ENCODE results near the gene CARD8.
"Not testable (repeated sequence)": the region's sequence is repeated elsewhere in the genome, so short reads cannot be mapped to it uniquely, and the experiment has no call there.

Gene CARD8

DNA sequence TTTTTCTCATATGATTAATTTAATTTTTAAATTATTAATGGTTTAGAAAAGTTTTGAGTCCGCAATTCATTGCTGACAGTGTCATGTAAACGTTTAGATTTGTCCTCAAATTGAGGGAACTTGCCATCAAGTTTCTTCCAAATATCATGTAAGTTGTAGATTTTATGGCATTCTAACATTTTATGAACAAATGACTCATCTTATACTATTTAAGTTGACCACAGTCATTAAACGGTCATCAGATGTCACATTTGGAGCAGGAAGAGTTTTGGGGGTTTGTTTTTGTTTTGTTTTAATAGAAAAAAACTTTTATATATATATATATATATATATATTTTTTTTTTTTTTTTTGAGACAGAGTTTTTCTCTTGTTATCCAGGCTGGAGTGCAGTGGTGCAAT lies 18.5 kb upstream of the CARD8 start:
- no peak for TF ChIP-seq Cebpa-rat (IDR thresholded peaks at IDR 0.05)
- H3K9ac ChIP-seq, result no peak overlapping the region
- H3K27me3 ChIP-seq, result no peaks in the 10 kb centered on the region
- no peak overlapping the region; a peak in 2 of 20 replicates for H3K4me3 ChIP-seq
- peaks cover 0 to 40% (median 24%) of the 10 kb centered on the region in 11 experiments; a peak in 16 of 22 replicates for H3K36me3 ChIP-seq
- H3K9me3 ChIP-seq (replicated peaks in 1 of 11), result no peaks in the 10 kb centered on the region
- peaks cover 20 to 53% (median 36%) of the 10 kb centered on the region in 10 experiments for H3K4me1 ChIP-seq
- peak overlapping the region in 2 of 11 experiments; percentile 79 to 88; a peak in 4 of 22 replicates for H3K4me2 ChIP-seq
- H3K27ac ChIP-seq, result no peak overlapping the region
- H4K20me1 ChIP-seq, result no peaks in the 10 kb centered on the region

DNA sequence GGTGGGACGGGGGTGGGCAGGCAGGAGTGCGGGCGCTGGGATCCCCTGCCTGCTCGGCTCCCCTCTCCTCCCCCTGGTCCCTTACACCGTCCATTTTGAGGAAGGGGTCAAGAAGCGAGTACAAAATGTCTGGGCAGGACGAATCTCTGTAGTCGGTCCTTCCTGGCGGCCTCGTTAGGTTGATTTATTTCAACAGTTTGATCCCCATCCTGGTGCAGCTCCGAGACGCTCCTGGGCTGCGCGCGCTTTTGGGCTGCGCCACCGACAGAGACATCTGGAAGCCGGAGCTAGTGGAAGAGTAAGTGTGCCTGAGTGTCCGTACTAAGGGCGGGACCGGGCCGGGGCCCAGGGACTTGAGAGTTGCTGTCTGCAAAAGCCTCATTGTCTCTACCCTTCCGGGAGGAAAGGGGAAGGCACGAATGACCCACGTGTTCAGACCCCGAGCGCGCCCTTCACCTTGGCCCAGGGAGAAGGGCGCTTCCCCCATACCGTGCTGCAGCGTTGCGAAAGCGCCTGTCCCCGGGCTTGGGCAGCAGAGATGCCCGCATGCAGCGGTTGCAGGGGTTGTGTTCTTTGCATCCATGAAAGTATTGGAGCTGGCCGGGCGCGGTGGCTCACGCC lies 15.9 kb upstream of the CARD8 start:
- Histone ChIP-seq H3K27me3 (no peaks in the 10 kb centered on the region), H3K4me2 (peak overlapping the region; percentile 78 to 94 (median 88)), H3K9ac (peak overlapping the region; percentile 56 to 94 (median 87); a peak in 21 of 22 replicates), H3K9me3 (replicated peaks in 1 of 11) (no peaks in the 10 kb centered on the region), H4K20me1 (no peaks in the 10 kb centered on the region), H3K27ac (peak overlapping the region in 10 of 11 experiments; percentile 31 to 96 (median 91); a peak in 19 of 22 replicates), H3K4me1 (peaks cover 21 to 50% (median 44%) of the 10 kb centered on the region in 10 experiments), H3K4me3 (peak overlapping the region; percentile 62 to 76 (median 68)), H3K36me3 (peaks cover 0 to 16% (median 7%) of the 10 kb centered on the region in 11 experiments; a peak in 13 of 22 replicates)
- peak in 5 of 11 experiments; percentile 13 to 58 (median 44); a peak in 5 of 22 replicates for TF ChIP-seq Cebpa-rat (IDR thresholded peaks at IDR 0.05)

GRCh38 chr19:48269617-48270026 lies 13.9 kb upstream of the CARD8 start:
- not testable (repeated sequence) for H3K27me3 ChIP-seq; H3K9me3 ChIP-seq (replicated peaks in 1 of 11); H4K20me1 ChIP-seq; H3K36me3 ChIP-seq
- Histone ChIP-seq H3K4me3 (peak overlapping the region in 7 of 10 experiments; percentile 29 to 71 (median 44); a peak in 10 of 20 replicates), H3K27ac (peak overlapping the region in 9 of 11 experiments; percentile 44 to 96 (median 91); a peak in 18 of 22 replicates), H3K4me2 (peak overlapping the region; percentile 46 to 92 (median 88)), H3K9ac (peak overlapping the region in 8 of 11 experiments; percentile 21 to 94 (median 66); a peak in 14 of 22 replicates), H3K4me1 (peaks cover 21 to 58% (median 49%) of the 10 kb centered on the region in 10 experiments)

DNA sequence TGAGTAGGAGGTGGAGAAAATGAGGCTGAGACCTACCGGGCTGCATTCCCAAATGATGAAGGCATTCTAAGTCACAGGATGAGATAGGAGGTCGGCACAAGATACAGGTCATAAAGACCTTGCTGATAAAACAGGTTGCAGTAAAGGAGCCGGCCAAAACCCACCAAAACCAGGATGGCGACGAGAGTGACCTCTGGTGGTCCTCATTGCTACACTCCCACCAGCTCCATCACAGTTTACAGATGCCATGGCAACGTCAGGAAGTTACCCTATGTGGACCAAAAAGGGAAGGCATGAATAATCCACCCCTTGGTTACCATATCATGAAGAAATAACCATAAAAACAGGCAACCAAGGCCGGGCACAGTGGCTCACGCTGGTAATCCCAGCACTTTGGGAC lies 9.6 kb upstream of the CARD8 start:
- H3K27ac ChIP-seq; H4K20me1 ChIP-seq; H3K9me3 ChIP-seq (replicated peaks in 1 of 11); H3K9ac ChIP-seq; H3K4me3 ChIP-seq; H3K4me2 ChIP-seq; H3K27me3 ChIP-seq; H3K36me3 ChIP-seq: not testable (repeated sequence)
- peaks cover 11 to 55% (median 39%) of the 10 kb centered on the region in 10 experiments for H3K4me1 ChIP-seq

DNA sequence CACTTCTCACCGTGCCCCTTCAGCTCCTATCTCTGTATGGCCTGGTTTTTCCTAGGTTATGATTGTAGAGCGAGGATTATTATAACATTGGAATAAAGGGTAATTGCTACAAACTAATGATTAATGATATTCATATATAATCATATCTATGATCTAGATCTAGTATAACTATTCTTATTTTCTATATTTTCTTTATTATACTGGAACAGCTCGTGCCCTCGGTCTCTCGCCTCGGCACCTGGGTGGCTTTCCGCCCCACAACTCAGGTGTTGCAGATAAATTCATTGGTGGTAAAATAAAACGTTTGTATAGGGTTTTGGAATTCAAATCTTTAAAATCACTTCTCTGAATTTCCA lies 4.6 kb upstream of the CARD8 start:
- not testable (repeated sequence) for H3K9me3 ChIP-seq (replicated peaks in 1 of 11); H4K20me1 ChIP-seq; H3K36me3 ChIP-seq; H3K27me3 ChIP-seq
- Histone ChIP-seq H3K27ac (peak overlapping the region in 4 of 11 experiments; percentile 66 to 73 (median 68); a peak in 6 of 22 replicates), H3K4me2 (peak overlapping the region in 10 of 11 experiments; percentile 81 to 97 (median 90); a peak in 18 of 22 replicates), H3K9ac (peak overlapping the region in 9 of 11 experiments; percentile 36 to 79 (median 69); a peak in 12 of 22 replicates), H3K4me1 (peaks cover 23 to 58% (median 43%) of the 10 kb centered on the region in 10 experiments), H3K4me3 (peak overlapping the region; percentile 59 to 73 (median 64); a peak in 19 of 20 replicates)

DNA sequence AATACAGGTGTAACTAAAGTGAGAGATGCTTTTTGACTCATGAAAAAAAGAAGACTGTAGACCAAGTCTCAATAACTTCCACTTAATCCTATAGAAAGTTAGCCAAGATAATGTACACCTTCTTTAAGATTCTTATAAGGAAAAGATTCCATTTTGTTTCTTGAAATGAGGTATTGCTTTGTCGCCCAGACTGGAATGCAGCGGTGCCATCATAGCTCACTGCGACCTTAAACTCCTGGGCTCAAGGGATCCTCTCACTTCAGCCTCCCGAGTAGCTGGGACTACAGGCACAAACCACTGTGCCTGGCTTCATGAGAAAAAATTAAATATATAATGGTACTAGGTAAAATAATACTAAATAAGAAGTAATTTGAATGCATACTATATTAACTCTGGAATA lies 3.3 kb upstream of the CARD8 start:
- Histone ChIP-seq H3K9ac (peak overlapping the region in 4 of 11 experiments; percentile 28 to 73 (median 70); a peak in 7 of 22 replicates), H3K27ac (peak overlapping the region in 7 of 11 experiments; percentile 46 to 73 (median 67); a peak in 10 of 22 replicates), H3K4me2 (peak overlapping the region; percentile 81 to 97 (median 87)), H3K4me1 (peaks cover 36 to 70% (median 55%) of the 10 kb centered on the region in 10 experiments), H3K4me3 (peak overlapping the region in 8 of 10 experiments; percentile 40 to 70 (median 64); a peak in 8 of 20 replicates)
- H3K9me3 ChIP-seq (replicated peaks in 1 of 11); H3K36me3 ChIP-seq; H4K20me1 ChIP-seq; H3K27me3 ChIP-seq: not testable (repeated sequence)

DNA sequence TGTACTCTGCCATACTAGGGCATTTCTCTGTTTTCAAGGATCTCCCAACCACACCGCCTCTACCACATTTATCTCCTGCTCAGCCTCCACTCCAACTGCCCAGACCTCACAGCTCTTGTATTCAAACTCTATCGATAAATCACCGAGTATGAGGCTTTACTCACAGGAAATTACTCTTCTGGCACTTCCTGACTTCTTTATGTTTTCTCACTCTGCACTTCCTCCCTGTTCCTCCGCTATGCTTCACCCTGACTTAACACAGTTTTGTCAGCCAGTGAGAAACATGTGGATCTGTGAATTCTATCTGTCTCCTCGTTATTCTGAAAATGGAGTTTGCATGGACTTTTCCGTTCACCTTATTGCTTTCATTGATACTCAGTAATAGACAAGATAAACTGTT lies 2.6 kb upstream of the CARD8 start:
- Histone ChIP-seq H3K4me1 (peaks cover 42 to 77% (median 62%) of the 10 kb centered on the region in 10 experiments), H3K9ac (peak overlapping the region; percentile 70 to 83 (median 77)), H3K9me3 (replicated peaks in 1 of 11) (no peaks in the 10 kb centered on the region), H3K27me3 (no peaks in the 10 kb centered on the region), H3K27ac (peak overlapping the region; percentile 63 to 84 (median 79); a peak in 21 of 22 replicates), H3K4me2 (peak overlapping the region; percentile 73 to 99 (median 89)), H3K36me3 (no peaks in the 10 kb centered on the region), H3K4me3 (peak overlapping the region; percentile 42 to 68 (median 60)), H4K20me1 (no peaks in the 10 kb centered on the region)
- TF ChIP-seq Cebpa-rat (IDR thresholded peaks at IDR 0.05), result no peak

GRCh38 chr19:48254529-48254970 lies 1.2 kb downstream of the CARD8 start:
- no peaks in the 10 kb centered on the region for H4K20me1 ChIP-seq
- H3K27me3 ChIP-seq, result no peaks in the 10 kb centered on the region
- H3K9me3 ChIP-seq (replicated peaks in 1 of 11), result peaks cover 0 to 10% (median 0%) of the 10 kb centered on the region in 11 experiments; a peak in 1 of 22 replicates
- H3K36me3 ChIP-seq, result peaks cover 0 to 5% (median 0%) of the 10 kb centered on the region in 11 experiments; a peak in 2 of 22 replicates
- H3K27ac ChIP-seq, result peak overlapping the region; percentile 17 to 99 (median 97); a peak in 18 of 22 replicates
- H3K4me1 ChIP-seq, result peaks cover 69 to 87% (median 76%) of the 10 kb centered on the region in 10 experiments
- no peak for TF ChIP-seq Cebpa-rat (IDR thresholded peaks at IDR 0.05)
- H3K4me3 ChIP-seq, result peak overlapping the region; percentile 55 to 75 (median 68); a peak in 17 of 20 replicates
- H3K9ac ChIP-seq, result peak overlapping the region in 9 of 11 experiments; percentile 89 to 98 (median 95); a peak in 10 of 22 replicates
- H3K4me2 ChIP-seq, result peak overlapping the region; percentile 81 to 99 (median 90)

DNA sequence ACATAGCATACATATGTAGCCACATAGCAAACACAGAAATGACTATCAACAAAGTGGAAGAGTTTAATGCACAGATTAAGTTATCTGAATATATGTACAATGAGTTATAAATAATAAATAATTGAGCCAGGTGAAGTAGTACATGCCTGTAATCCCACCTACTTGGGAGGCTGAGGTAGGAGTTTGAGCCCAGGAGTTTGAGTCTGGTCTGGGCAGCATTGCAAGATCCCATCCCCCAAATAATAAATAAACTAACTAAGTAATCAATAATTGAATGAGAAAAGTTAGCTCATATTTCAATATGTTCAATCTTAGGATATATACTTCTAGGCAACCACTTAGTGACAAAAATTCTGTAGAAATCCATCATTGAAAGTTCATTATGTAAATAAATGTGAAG lies 1.7 kb downstream of the CARD8 start:
- no peak for TF ChIP-seq Cebpa-rat (IDR thresholded peaks at IDR 0.05)
- no peak overlapping the region; a peak in 1 of 20 replicates for H3K4me3 ChIP-seq

More for the DNA sequence above, 1.7 kb downstream of the CARD8 start:
- peaks cover 0 to 10% (median 0%) of the 10 kb centered on the region in 11 experiments; a peak in 1 of 22 replicates for H3K9me3 ChIP-seq (replicated peaks in 1 of 11)
- no peaks in the 10 kb centered on the region for H3K27me3 ChIP-seq
- peaks cover 0 to 5% (median 0%) of the 10 kb centered on the region in 11 experiments; a peak in 4 of 22 replicates for H3K36me3 ChIP-seq
- peak overlapping the region in 5 of 11 experiments; percentile 92 to 99 (median 97); a peak in 6 of 22 replicates for H3K27ac ChIP-seq
- H4K20me1 ChIP-seq, result no peaks in the 10 kb centered on the region
- H3K9ac ChIP-seq, result 0 out of 22 replicates have a peak overlapping the region, but pooled peaks of 1 of the 11 experiments have one; percentile 12
- H3K4me2 ChIP-seq, result peak overlapping the region; percentile 81 to 99 (median 90)
- H3K4me1 ChIP-seq, result peaks cover 64 to 82% (median 71%) of the 10 kb centered on the region in 10 experiments

All from BLaER1 treated with 17β-estradiol and CSF1 and Interleukin-3, amounts not matched to agents 10 nM and 100 nM (cell line).